ENCODE measurements around the gene CPA2. TPM values are rescaled to one million over a fixed set of nuclear protein-coding genes. Genes with fewer than 3 reads are reported as not detected.

The CPA2 gene
- total and polyA plus RNA-seq, 4 experiments from 2014 or later = not detected

- no peaks in the 10 kb centered on the region for H3K36me3 ChIP-seq (ENCODE audit: insufficient read depth, low read length)
- peaks cover 1 to 12% of the 10 kb centered on the region in 2 donors for H3K27me3 Mint-ChIP-seq
- CTCF ChIA-PET (ENCODE audit: partially characterized antibody) = no interaction called here
Observed at GRCh38 chr7:130269318-130269694, 2.6 kb downstream of the CPA2 start.

GRCh38 chr7:130270947-130271800, 4.5 kb downstream of the CPA2 start:
- intact Hi-C loops (cut with micrococcal nuclease) = no loop called here
- Mint-ChIP-seq H3K4me1 (peaks cover 0 to 7% (median under 1%) of the 10 kb centered on the region in 4 donors), H3K9me3 (no peaks in the 10 kb centered on the region), H3K27ac (no peak overlapping the region), H3K36me3 (no peaks in the 10 kb centered on the region), H3K4me3 (no peak overlapping the region), H3K27me3 (peaks cover 5 to 16% of the 10 kb centered on the region in 2 donors)
- Histone ChIP-seq H3K4me3 (ENCODE audit: low read length in 2 of 2) (no peak overlapping the region), H3K9me3 (ENCODE audit: control insufficient read depth in 1 of 2, low read length in 2 of 2) (no peaks in the 10 kb centered on the region), H3K27me3 (ENCODE audit: insufficient read depth, low read length) (no peaks in the 10 kb centered on the region), H3K4me1 (ENCODE audit: insufficient read depth, low read length) (no peaks in the 10 kb centered on the region), H3K36me3 (ENCODE audit: insufficient read depth, low read length) (no peaks in the 10 kb centered on the region), H3K27ac (ENCODE audit: low read depth, low read length) (no peak overlapping the region)
- POLR2A ChIA-PET (ENCODE audit: partially characterized antibody) = no interaction called here
- DNase-seq = no peak
- CTCF ChIA-PET (ENCODE audit: partially characterized antibody) = no interaction called here

More at GRCh38 chr7:130269318-130269694, 2.6 kb downstream of the CPA2 start:
- H3K27me3 ChIP-seq (ENCODE audit: insufficient read depth, low read length) = no peaks in the 10 kb centered on the region
- no peaks in the 10 kb centered on the region for H3K9me3 ChIP-seq (ENCODE audit: control insufficient read depth in 1 of 2, low read length in 2 of 2)
- no peak overlapping the region for H3K27ac ChIP-seq (ENCODE audit: low read depth, low read length)
- no peak for DNase-seq
- H3K4me3 ChIP-seq (ENCODE audit: low read length in 2 of 2) = no peak overlapping the region
- Mint-ChIP-seq H3K36me3 (no peaks in the 10 kb centered on the region), H3K4me3 (no peak overlapping the region), H3K4me1 (peaks cover 0 to 7% (median under 1%) of the 10 kb centered on the region in 4 donors), H3K27ac (no peak overlapping the region), H3K9me3 (no peaks in the 10 kb centered on the region)
- no peaks in the 10 kb centered on the region for H3K4me1 ChIP-seq (ENCODE audit: insufficient read depth, low read length)
- POLR2A ChIA-PET (ENCODE audit: partially characterized antibody) = no interaction called here
- intact Hi-C loops (cut with micrococcal nuclease) = no loop called here

GRCh38 chr7:130272381-130273080, 5.9 kb downstream of the CPA2 start:
- H3K27ac Mint-ChIP-seq = no peak overlapping the region
- intact Hi-C loops (cut with micrococcal nuclease) = no loop called here

GRCh38 chr7:130273081-130273932, 6.6 kb downstream of the CPA2 start:
- Histone ChIP-seq H3K4me3 (ENCODE audit: low read length in 2 of 2) (no peak overlapping the region), H3K27me3 (ENCODE audit: insufficient read depth, low read length) (no peaks in the 10 kb centered on the region), H3K4me1 (ENCODE audit: insufficient read depth, low read length) (no peaks in the 10 kb centered on the region), H3K9me3 (ENCODE audit: control insufficient read depth in 1 of 2, low read length in 2 of 2) (no peaks in the 10 kb centered on the region), H3K36me3 (ENCODE audit: insufficient read depth, low read length) (no peaks in the 10 kb centered on the region), H3K27ac (ENCODE audit: low read depth, low read length) (no peak overlapping the region)
- POLR2A ChIA-PET (ENCODE audit: partially characterized antibody) = no interaction called here
- Mint-ChIP-seq H3K9me3 (no peaks in the 10 kb centered on the region), H3K36me3 (no peaks in the 10 kb centered on the region), H3K27me3 (peaks cover 5 to 18% of the 10 kb centered on the region in 2 donors), H3K4me1 (peaks cover 0 to 17% (median 5%) of the 10 kb centered on the region in 4 donors), H3K4me3 (peak overlapping the region in 6 of 8 donors; percentile 19 to 46 (median 35)), H3K27ac (no peak overlapping the region)
- CTCF ChIA-PET (ENCODE audit: partially characterized antibody) = no interaction called here
- intact Hi-C loops (cut with micrococcal nuclease) = no loop called here
- peak in 2 of 5 donors; percentile 1 to 3 for DNase-seq

More at GRCh38 chr7:130272381-130273080, 5.9 kb downstream of the CPA2 start:
- ChIA-PET POLR2A (ENCODE audit: partially characterized antibody) (no interaction called here), CTCF (ENCODE audit: partially characterized antibody) (no interaction called here)
- Mint-ChIP-seq H3K27me3 (peaks cover 5 to 17% of the 10 kb centered on the region in 2 donors), H3K9me3 (no peaks in the 10 kb centered on the region), H3K4me3 (peak overlapping the region in 1 of 8 donors; percentile 39), H3K4me1 (peaks cover 0 to 16% (median 5%) of the 10 kb centered on the region in 4 donors), H3K36me3 (no peaks in the 10 kb centered on the region)
- Histone ChIP-seq H3K4me3 (ENCODE audit: low read length in 2 of 2) (no peak overlapping the region), H3K27ac (ENCODE audit: low read depth, low read length) (no peak overlapping the region), H3K9me3 (ENCODE audit: control insufficient read depth in 1 of 2, low read length in 2 of 2) (no peaks in the 10 kb centered on the region), H3K27me3 (ENCODE audit: insufficient read depth, low read length) (no peaks in the 10 kb centered on the region), H3K36me3 (ENCODE audit: insufficient read depth, low read length) (no peaks in the 10 kb centered on the region), H3K4me1 (ENCODE audit: insufficient read depth, low read length) (no peaks in the 10 kb centered on the region)
- no peak for DNase-seq

- H3K27ac ChIP-seq (ENCODE audit: low read depth, low read length) = no peak overlapping the region
- ChIA-PET POLR2A (ENCODE audit: partially characterized antibody) (no interaction called here), CTCF (ENCODE audit: partially characterized antibody) (no interaction called here)
- no peaks in the 10 kb centered on the region for H3K4me1 ChIP-seq (ENCODE audit: insufficient read depth, low read length)
- no peak overlapping the region for H3K4me3 ChIP-seq (ENCODE audit: low read length in 2 of 2)
- H3K9me3 Mint-ChIP-seq = no peaks in the 10 kb centered on the region
- no peak for DNase-seq
- intact Hi-C loops (cut with micrococcal nuclease) = no loop called here
- H3K36me3 ChIP-seq (ENCODE audit: insufficient read depth, low read length) = no peaks in the 10 kb centered on the region
- no peaks in the 10 kb centered on the region for H3K27me3 ChIP-seq (ENCODE audit: insufficient read depth, low read length)
- peak overlapping the region in 1 of 8 donors; percentile 35 for H3K4me3 Mint-ChIP-seq
- no peaks in the 10 kb centered on the region for H3K36me3 Mint-ChIP-seq
- no peaks in the 10 kb centered on the region for H3K9me3 ChIP-seq (ENCODE audit: control insufficient read depth in 1 of 2, low read length in 2 of 2)
- H3K27ac Mint-ChIP-seq = no peak overlapping the region
- peaks cover 5 to 18% of the 10 kb centered on the region in 2 donors for H3K27me3 Mint-ChIP-seq
- H3K4me1 Mint-ChIP-seq = peaks cover 0 to 17% (median 5%) of the 10 kb centered on the region in 4 donors
Observed at GRCh38 chr7:130273933-130274255, 7.2 kb downstream of the CPA2 start.

GRCh38 chr7:130274296-130274695, 7.6 kb downstream of the CPA2 start:
- no peak for DNase-seq
- Histone ChIP-seq H3K27ac (ENCODE audit: low read depth, low read length) (no peak overlapping the region), H3K4me1 (ENCODE audit: insufficient read depth, low read length) (no peaks in the 10 kb centered on the region), H3K36me3 (ENCODE audit: insufficient read depth, low read length) (no peaks in the 10 kb centered on the region), H3K27me3 (ENCODE audit: insufficient read depth, low read length) (no peaks in the 10 kb centered on the region), H3K9me3 (ENCODE audit: control insufficient read depth in 1 of 2, low read length in 2 of 2) (no peaks in the 10 kb centered on the region), H3K4me3 (ENCODE audit: low read length in 2 of 2) (no peak overlapping the region)
- intact Hi-C loops (cut with micrococcal nuclease) = no loop called here
- H3K27me3 Mint-ChIP-seq = peaks cover 5 to 18% of the 10 kb centered on the region in 2 donors
- no peaks in the 10 kb centered on the region for H3K36me3 Mint-ChIP-seq
- H3K27ac Mint-ChIP-seq = no peak overlapping the region
- peaks cover 0 to 17% (median 5%) of the 10 kb centered on the region in 4 donors for H3K4me1 Mint-ChIP-seq
- POLR2A ChIA-PET (ENCODE audit: partially characterized antibody) = no interaction called here
- H3K9me3 Mint-ChIP-seq = no peaks in the 10 kb centered on the region
- CTCF ChIA-PET (ENCODE audit: partially characterized antibody) = no interaction called here
- H3K4me3 Mint-ChIP-seq = peak overlapping the region in 1 of 8 donors; percentile 35
